Stimulated activated CD4-positive, alpha-beta T cell treated with anti-CD3 and anti-CD28 coated beads, Interleukin-4, amount 100 ng/mL, for 48 hours (primary cell): ENCODE results near the gene SLC35B2.
A peak's percentile ranks its signal among the peaks of the same experiment; 100 is the strongest.

Experiments used
- DNase-seq, 2 donors: peaks; one replicate each; pipeline ENCODE4 v3.0.0-alpha.2; 2020; ENCODE audit warnings: low read depth in 2 of 2

SLC35B2 gene

DNA sequence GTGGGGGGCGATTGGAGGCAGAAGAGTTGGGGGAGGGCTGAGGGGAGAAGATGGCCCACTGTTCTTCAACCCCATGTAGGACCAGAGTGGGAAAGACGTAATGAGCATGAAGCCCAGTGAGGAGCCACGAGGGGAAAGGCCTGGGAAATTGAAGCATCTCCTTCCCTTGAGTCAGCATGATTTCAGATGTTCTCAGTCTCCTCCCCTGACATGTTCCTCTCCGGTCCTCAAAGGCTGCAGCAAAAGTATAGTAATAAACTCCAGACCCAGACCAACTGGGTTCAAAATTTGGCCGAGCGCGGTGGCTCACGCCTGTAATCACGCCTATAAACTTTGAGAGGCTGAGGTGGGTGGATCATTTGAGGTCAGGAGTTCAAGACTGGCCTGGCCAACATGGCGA, 9.9 kb upstream of the SLC35B2 start:
- no peak for DNase-seq

DNA sequence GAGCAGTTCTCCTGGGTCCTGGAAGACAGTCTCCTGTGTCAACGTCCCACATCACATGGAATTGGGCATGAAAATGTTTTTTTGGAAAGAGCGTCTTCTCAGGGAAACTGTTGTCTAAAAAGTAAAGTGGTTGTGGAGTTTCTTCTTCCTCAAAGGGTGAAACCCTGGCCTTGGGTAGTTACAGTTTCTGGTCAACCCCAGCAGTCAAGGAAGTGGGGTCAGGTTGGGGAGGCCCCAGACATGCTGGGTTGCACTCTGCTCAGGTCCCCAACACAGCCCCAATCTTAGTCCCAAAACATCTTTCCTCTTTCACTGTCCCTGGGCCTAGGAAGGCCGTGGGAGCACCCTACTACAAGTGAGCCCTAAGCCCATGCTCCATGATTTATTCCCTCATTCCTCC, 9.0 kb upstream of the SLC35B2 start:
- DNase-seq = no peak

DNA sequence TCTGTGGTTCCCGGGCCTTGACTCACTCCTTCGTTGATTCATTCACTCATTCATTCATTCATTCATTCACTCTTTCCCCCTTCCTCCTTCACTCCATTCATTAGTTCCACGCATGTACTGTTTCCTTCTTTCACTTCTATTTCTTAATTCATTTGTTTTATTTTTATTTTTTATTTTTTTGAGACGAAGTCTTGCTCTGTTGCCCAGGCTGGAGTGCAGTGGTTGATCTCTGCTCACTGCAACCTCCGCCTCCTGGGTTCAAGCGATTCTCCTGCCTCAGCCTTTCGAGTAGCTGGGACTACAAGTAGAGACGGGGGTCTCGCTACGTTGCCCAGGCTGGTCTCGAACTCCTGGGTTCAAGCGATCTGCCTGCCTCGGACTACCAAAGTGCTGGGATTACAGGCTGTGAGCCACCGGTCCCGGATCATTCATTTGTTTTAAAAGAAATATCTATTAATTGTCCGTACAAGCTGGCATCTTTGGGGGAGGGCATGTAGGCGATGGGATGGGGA, 8.4 kb upstream of the SLC35B2 start:
- no peak for DNase-seq

DNA sequence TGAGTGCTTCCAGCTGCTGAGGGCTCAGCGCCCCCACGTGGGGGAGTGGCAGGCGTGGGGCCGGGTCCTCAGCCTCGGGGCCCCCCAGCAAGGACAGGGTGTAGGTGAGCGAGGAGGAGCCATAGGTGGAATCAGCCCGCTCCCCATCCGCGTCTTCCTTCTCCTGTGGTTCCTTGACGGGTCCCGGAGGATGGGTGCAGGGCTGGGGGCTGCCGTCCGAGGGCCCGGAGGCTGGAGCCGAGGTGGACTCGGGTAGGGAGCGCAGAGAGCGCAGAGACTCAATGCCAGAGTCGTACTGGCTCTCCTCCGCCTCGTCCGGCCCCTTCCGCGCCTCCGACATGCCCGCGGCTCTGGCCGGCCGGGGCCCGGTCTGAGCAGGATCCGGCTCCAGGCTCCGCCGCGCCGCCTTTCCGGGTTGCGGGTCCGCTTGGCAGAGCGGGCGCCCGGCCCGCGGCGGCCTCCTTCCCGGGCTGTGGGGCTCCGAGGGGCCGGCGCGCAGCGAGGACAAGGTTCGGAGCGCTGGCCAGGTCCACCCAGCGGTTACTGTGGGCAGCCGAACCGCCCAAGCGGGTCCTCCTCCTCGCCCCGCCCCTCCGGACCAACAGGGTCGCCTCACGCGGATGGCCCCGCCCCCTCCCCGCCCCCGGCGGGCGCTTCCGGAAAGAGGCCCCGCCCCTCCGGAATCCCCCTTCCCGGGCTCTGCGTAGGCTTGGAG, 7.8 kb upstream of the SLC35B2 start, which contains the start of gene NFKBIE:
Gene NFKBIE, minus strand, starts transcription at position 545 of the 715 bp plus-strand sequence. Its CDS starts 205 bp downstream, at position 340.
- DNase-seq = peak; percentile 91 to 96

DNA sequence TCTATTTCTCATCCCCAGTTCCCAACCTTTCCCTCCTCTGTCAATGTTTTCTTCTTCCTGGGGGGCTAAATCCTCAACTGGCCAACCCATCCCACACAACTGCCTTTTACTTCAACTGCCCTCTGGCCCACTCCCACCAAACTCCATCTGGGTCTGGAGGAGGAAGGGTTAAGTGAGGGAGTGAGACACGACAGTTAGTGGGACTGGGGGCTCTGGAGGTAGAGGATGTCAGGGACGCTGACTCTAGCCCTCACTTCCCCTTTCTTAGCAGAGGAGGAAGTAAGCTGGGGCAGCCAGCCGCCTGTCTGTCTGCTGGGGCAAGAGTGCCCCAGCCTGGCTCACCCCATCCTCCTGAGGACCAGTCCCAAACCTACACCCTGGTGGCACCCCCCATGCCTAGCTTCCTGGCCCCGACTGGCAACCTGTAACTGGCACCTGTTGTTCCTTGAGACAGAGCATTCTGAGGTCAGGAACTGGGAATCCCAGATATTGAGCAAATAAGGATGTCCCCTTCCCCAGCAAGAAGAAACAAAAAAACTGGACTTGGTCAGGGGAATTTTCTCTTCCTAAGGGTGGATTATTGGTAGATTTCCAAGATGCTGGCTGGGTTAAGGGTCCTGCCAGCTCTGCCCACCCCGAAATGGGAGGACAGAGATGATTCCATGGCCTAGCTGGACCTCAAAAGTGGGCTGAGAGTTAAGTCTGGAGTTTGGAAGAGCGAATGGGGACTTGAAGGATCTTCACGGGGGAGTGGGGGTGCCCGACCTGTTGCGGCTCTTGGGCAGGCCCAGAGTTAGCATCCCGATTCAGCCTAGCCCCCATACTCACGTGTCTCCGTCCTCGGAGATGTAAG, 7.1 kb upstream of the SLC35B2 start:
- peak in 1 of 2 donors; percentile 33 for DNase-seq

DNA sequence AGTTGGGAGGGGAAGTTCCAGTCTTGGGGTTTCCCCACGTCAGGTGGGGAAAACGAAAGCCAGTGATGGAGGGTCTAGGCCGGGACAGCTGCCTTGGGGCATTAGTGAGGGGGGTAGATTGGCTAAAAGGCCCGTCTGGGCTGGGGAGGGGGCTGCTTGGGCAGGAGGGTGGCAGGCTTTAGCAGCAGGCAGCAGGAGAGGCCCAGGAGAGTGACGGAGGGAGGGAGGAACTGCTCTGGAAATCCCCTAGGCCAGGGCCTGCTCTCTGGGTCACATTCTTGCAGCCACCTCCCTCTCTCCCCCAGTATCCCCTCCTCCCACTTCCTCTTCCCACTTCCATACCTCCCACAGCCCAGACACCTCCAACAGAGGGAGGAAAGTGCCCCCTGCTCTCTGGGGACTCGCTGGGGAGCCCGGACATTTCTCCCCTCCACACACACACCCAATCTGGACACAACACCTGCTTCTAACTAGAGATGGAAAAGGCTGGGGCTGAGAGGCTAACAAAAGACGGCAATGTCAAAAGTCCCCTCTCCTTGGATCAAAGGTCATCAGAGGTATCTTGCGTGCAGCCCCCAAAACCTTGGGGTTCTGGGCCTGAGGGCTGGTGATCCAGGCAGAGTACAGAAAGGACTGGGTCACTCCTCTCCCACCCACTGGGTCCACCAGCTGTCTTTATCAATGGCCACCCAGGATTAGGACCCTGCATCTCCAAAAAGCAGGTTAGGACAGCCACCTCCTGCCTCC, 6.2 kb upstream of the SLC35B2 start:
- DNase-seq = no peak

DNA sequence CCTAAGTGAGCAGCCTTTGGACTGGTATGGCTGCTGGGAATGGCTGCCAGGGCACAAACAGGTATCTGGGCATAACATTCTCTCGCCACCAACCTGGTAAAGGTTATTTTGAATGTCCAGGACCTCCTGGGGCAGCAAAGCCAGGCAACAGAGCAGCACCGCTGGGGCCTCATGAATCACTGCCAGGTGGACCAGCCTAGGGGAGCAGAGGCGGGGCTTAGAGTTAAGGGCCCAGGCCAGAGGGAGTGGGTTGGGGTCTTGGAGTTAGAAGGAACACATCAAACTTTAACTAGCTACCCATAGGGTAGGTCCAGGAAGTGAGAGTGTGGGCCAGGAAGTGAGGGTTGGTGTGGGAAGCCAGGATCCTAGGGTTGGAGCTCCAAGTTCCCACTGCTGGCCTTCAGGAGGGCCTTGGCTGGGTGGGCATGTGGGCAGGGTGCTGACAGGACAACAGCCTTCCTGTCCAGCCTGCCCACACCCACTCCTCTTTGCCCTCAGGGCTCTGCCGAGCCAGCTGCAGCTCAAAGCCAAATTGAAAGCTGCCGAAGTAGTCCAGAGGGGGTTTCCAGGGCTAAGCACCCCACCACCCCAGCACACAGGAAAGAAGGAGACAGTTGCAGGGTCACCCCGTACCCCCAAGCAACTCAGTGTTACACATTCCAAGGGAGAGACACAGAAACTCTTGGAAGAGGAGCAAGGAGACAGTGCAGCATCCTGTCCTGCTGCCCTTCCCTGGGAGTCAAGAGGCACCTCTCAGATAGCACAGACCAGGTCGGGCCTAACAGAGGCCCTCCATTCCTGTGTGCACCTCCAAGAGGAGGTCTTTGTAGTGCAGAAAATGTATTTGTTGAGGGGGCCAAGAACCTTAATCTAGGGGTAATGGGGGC, 5.4 kb upstream of the SLC35B2 start:
- DNase-seq = no peak

DNA sequence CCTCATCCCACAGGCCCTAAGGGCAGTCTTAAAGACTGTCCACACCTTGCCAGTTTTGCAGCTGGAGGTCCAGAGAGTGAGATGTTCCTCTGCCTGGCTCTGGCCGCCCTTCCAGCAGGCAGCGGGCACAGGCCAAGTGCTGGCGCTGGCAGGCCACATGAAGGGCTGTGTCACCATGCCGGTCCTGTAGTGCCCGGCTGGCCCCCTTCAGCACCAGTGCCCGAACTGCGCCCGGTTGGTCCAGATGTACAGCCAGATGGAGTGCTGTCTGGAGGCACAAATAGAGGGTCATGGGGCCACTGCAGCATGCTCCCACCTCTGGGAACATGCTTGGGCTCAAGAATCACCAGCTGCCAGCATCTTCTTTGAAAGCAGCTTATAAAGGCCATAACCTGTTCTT, 4.3 kb upstream of the SLC35B2 start:
- no peak for DNase-seq

DNA sequence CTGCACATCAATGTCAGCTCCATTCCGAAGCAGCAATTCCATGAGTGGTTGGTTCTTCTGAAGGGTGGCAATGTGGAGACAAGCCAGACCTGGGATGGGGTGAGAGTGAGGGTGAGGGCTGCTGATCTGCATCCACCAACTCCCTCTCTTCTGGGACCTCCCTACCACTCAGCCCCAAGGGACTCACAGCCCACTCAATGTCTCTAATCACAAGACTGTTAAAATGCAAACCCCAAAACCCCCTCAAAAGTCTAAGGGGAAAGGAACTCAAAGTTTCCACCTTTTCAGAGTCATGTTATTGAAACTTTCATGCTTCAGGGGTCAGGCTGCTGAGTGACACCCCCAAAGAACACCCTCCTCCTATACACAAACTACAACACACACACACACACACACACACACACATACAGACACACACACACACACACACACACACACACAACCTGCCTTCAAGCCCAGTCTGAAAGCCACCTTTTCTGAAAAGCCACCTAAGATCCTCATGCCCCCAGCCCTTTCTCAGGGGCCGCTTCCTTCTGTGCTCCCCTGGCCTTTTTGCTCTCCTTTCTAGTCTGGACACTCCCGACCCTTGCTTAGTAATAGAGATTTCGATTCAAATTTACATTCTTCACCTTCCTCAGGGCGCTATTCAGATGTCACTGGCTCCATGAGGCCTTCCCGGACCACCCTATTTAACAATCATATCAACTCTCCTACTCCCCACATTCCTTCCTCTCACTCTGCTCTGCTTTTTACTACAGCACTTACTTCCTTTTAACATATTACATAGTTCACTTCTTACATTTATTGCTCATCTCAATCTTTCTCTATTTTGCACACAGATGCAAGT, 3.3 kb upstream of the SLC35B2 start:
- no peak for DNase-seq

DNA sequence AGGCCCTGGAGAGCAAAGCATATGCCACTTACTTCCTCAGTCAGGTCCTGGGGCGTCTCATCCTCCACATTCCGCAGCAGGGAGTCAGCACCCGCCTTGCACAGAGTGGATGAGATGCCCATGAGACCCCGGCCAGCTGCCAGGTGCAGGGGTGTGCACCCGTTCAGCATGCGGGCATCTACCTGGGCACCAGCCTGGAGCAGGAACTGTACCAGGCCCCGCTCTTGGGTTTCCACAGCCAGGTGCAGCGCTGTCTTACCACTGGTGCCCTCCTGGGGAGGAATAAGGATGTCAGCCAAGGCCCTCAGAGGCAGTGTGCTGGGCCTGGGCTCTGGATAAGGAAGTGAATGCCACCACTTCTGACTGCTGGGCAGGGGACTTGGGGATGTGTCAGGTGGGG, 2.7 kb upstream of the SLC35B2 start:
- DNase-seq = no peak

DNA sequence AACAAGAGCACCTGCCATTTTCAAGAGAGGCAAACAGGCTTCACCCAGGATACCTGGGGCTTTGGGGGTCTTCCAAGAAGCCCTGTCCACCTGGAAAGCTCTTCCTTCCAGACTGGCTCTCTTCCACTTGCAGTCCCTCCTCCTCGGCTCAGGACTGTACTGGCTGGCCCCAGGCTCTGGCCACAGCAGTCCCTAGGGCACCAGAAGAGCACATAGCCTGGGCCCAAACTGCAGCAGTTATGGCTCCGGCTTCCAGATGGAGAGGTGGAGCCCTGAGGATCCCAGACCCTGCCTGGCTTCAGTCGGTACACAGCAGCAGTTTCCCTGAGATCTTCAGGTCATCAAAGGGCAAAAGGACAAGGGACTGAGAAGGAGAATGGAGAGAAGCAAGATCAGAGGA, 1.6 kb upstream of the SLC35B2 start:
- no peak for DNase-seq

DNA sequence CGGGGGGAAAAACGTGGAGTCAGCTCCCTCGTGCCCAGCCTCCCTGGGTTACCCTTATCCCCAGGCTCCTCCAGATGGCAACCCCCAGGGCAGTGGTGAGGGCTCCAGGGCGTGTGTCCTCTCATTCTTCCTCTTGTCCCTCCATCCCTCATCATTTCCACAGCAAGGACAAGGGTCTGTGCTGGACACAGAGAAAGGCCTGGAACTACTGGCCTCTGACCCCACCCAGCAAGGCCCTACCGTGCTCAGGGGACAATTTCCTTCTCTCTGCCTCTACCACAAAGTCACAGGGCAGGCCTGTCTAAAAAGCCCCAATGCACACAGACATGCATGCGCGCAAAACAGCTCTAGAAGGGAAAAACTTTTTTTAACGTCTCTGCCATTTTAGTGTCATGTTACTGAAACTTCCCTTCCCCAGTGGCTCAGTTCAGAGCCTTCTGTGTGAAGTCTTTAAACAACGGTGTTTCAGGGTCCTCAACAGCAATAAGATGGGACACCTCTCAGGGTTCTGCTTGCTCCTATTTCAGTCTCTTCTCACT, 1.1 kb upstream of the SLC35B2 start:
- DNase-seq = no peak

DNA sequence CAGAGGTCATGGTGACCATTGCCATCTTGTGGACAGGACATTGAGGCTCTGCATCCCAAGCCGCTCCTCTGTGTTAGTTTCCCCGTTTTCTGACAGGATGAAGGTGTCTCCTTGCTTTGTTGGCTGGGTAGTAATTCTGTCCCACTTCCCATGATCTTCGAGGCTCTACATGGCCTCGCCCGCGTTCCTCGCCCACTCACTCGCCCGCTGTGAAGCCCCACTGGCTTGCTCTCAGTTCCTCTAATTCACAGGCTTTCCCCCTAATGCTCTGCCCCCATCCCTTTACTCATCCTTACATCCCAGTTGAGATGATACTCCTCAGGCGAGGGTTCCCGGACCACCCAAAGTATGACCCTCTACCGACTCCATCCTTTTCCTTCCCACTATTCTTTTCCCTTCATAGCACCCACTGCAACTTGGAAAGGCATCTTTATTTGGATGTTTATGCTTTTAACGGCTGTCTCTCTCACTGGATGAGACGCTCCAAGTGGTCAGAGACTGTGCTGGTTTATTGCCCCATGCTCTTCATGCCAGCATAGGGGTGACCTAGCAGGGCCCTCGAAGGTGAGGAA, 511 bp upstream of the SLC35B2 start:
- no peak for DNase-seq

DNA sequence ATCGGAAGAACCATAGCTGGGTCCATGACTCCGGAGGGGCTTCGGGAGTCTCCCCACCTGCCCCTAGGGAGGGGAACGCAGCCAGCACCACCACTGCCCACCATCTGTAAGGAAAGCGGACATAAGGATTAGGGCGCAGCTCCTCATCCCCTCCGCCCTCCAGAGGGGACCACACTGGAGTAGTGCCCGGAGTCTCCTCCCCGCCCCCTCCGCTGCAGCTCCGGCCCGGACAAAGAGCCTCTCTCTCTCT, 628 bp downstream of the SLC35B2 start:
- DNase-seq = peak in 1 of 2 donors; percentile 28

DNA sequence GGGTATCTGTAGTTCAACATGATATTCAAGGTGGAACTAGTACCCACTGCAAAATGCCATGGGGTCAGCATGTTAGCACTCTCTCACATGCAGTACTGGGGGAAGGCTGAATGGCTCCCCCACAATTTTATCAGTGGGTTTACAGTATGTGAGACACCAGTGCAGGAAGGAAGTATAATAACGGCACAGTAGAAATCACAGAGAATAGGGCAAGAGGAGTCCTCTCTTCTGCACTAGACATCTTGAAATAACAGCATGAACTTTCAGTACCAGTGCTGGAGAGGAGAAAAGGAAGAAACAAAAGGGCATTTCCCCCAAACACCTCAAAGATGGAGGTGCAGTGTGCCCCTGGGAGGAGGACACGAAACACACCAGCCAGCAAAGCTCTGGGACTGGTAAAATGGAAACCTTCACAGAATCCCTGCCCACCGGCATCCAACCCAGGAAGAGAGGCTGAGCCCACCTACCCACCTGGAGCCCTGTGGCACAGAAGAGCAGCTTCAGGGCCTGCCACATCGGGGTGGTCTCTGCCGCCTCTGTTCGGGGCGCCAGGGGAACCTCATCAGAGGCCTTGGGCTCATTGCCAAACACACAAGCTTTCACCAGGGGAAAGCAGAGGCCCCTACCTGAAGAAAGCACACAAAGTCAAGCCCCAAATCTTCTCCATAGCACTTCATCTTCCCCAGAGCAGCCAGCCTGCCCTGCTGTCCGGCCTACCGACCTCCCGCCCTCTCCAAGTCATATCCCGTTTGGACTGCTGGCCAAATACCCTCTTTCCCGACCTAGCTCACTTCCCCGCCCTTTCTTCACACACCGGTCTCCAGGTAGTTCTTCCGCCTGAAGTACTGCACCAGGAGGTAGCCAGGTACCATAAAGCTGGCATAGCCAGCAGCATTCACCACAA, 1.2 kb downstream of the SLC35B2 start:
- DNase-seq = no peak

DNA sequence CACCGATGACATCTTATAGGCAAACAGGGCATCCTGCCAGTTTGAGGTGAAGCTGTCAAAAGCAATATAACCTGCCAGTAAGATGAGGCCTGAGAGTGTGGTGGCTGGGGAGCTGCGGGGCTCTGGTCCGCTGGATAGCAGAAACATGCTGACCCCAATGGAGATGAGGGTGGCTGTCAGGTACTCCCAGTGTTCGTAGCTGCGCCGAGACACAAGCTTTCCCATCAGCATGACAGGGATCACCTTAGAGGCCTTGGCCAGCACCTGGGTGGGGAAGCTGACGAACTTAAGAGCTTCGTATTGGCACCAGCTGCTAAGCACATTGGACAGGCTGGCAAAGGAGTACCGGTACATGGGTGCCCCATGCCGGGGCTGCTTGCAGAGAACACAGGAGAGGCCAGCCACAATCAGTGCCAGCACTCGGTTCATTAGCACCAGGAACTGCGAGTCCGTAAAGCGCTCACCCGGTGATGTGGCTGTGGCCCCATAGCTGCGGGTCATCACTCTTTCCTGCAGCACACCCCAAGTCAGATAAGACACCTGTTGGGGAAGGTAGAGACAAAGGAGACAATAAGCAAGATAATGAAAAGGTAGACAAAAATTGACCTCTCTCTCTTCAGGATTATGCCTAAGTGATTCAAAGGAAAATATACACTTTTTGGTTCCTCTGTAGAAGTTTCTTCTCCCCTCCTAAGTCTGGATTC, 2.1 kb downstream of the SLC35B2 start:
- peak; percentile 28 to 39 for DNase-seq

DNA sequence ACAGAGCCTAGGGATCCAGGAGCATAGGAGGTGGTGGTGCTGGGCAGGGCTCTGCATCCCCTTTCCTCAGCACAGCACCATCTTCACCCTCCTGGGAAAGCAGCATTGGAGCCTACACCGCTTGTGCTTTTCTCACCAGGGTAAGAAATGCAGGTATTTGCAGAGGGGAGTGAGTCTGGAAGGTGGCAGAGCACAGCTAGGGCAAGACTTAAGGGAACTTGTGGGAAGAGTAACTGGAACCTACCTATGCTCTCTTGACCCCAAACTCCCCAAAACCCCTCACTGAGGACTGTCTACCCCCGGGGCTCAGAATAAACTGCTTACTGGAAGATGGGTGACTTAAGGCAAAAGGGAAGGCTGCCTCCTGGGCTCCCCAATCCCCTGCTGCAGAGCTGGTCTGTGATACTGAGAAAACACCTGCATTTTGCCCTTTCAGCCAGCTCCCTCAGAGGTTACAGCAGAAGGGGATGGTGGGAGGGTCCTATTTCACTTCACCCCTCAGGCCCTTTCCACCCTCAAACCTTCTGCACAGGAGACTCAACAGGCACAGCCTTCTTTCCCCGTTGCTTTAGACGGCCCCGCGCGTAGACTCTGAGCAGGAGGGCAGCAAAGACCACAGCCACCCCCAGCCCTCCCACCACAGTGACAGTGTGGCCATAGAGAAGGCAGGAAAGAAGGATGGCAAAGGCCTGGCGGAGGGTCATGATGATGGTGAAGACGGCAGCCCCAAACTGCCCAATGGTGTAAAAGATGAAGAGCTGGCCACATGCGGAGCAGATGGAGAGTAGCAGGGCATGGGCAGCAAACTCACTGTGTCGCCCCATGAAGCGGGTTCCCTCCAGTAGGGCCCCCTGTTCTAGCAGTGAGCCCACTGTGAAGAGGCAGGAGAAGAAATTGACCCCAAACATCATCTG, 2.9 kb downstream of the SLC35B2 start:
- DNase-seq = peak in 1 of 2 donors; percentile 23
